Uterus (tissue), 4 donors: Measurements from ENCODE around the gene MTMR10. TPM values are rescaled to one million over a fixed set of nuclear protein-coding genes. Genes with fewer than 3 reads are reported as not detected.

ENCODE experiments used
- DNase-seq, 2 donors: peaks; one replicate each; pipeline ENCODE4 v3.0.0-alpha.2; 2019 to 2020
- H3K27ac ChIP-seq, 2 donors: fragments of 200-600 bp; sonication (generic); 1 replicate in 1 of 2; 2 replicates in 1 of 2; pipeline ENCODE4 v1.5.1; 2016 to 2018
- H3K27me3 ChIP-seq, 2 donors: fragments of 200-600 bp; sonication (generic); one replicate each; pipeline ENCODE4 v1.5.1; 2018 to 2019; ENCODE audit warnings: control low read depth in 1 of 2
- H3K36me3 ChIP-seq, 2 donors: fragments of 200-600 bp; sonication (generic); one replicate each; pipeline ENCODE4 v1.5.1; 2019; ENCODE audit warnings: control low read depth in 1 of 2
- H3K4me1 ChIP-seq, 2 donors: fragments of 200-600 bp; sonication (generic); one replicate each; pipeline ENCODE4 v1.5.1; 2018 to 2019; ENCODE audit warnings: control low read depth in 1 of 2
- H3K4me3 ChIP-seq, 2 donors: fragments of 200-600 bp; sonication (generic); 1 replicate in 1 of 2; 2 replicates in 1 of 2; pipeline ENCODE4 v1.5.1; 2018 to 2019; ENCODE audit warnings: mild to moderate bottlenecking in 1 of 2
- H3K9me3 ChIP-seq, 2 donors: fragments of 200-600 bp; sonication (generic); one replicate each; pipeline ENCODE4 v1.5.1; 2019; ENCODE audit warnings: control low read depth in 1 of 2
- POLR2A ChIP-seq, 2 donors: fragments of 450-650 bp; IDR thresholded peaks; one replicate each; pipeline ENCODE4 v1.6.1; 2016; ENCODE audit warnings: antibody characterized with exemption in 2 of 2, mild to moderate bottlenecking in 1 of 2, moderate library complexity in 1 of 2
- intact Hi-C: fragments of 100-400 bp; cut with DNase I; formaldehyde crosslinking; loops from one replicate; pipeline ENCODE4 v1.15.1; 2023; ENCODE audit warnings: low total_unique reads
- total RNA-seq, 4 donors: library from RNA; depleted of rRNA in 3 of 4; stranded (reverse); fragments of >200 nt in 3 of 4; gene quantifications; one replicate each; pipeline versions ENCODE4 v1.1.0 to v1.2.4, GENCODE V29; 2014 to 2023
- TF ChIP-seq, protein P1 (sequence below), 4 experiments: fragments of 200-600 bp in 2 of 4; fragments of 450-650 bp in 2 of 4; sonication (generic) in 2 of 4; IDR thresholded peaks; one replicate each; pipeline ENCODE4 v1.5.1; 2016 to 2019; ENCODE audit warnings: antibody characterized with exemption in 4 of 4, mild to moderate bottlenecking in 2 of 4, moderate library complexity in 1 of 4
- donor health status: DM: yes; HTN: yes; CAD: no.

Gene MTMR10
- total RNA-seq, 4 donors from 2014 or later = 11.8 to 34.2 (median 19.1) TPM

DNA sequence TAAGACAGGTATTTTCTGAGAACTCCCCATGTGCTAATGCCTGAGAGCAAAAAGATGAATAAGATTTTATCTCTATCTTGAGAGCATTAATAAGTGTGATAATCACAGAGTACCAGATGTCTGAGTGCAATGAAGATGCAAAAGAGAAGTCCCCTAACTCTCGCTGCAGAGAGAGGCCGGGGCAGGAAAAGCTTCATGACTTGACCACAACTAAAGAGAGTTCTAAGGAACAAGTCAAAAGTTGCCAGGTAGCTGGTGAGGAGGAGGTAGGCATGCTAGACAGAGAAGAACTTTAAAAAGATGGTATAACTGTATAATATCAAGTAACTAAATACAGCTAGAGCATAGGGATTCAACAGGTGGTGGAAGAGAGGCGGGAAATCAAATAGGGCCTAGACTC, 28.8 kb downstream of the MTMR10 start:
- intact Hi-C loops = no loop called here
- no peaks in the 10 kb centered on the region for H3K36me3 ChIP-seq

DNA sequence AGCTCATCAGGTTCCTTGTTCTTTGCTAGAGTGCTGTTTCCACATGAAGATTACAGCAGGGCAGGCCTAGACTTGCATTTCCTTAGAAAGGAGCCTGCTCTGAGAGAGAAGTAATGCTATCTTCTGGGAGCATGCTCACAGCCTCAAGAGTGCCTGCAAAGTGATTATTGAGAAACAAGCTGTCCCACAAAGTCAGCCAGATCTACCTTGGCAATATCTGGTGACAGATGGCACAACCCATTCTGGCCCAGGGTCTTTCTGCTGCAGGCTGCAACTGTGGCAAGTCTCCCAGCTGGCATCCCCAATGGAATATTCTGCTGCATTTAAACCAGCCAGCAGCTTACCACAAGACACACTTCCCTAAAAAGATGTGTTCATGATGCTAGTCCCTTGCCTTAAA, 29.3 kb downstream of the MTMR10 start:
- intact Hi-C loops = no loop called here
- H3K4me1 ChIP-seq = no peaks in the 10 kb centered on the region
- DNase-seq = no peak
- TF ChIP-seq POLR2A (IDR thresholded peaks at IDR 0.05) = no peak
- TF ChIP-seq, protein P1, sequence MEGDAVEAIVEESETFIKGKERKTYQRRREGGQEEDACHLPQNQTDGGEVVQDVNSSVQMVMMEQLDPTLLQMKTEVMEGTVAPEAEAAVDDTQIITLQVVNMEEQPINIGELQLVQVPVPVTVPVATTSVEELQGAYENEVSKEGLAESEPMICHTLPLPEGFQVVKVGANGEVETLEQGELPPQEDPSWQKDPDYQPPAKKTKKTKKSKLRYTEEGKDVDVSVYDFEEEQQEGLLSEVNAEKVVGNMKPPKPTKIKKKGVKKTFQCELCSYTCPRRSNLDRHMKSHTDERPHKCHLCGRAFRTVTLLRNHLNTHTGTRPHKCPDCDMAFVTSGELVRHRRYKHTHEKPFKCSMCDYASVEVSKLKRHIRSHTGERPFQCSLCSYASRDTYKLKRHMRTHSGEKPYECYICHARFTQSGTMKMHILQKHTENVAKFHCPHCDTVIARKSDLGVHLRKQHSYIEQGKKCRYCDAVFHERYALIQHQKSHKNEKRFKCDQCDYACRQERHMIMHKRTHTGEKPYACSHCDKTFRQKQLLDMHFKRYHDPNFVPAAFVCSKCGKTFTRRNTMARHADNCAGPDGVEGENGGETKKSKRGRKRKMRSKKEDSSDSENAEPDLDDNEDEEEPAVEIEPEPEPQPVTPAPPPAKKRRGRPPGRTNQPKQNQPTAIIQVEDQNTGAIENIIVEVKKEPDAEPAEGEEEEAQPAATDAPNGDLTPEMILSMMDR (IDR thresholded peaks at IDR 0.05) = no peak
- H3K27ac ChIP-seq = no peak overlapping the region
- no peak overlapping the region for H3K4me3 ChIP-seq
- H3K27me3 ChIP-seq = no peaks in the 10 kb centered on the region
- H3K36me3 ChIP-seq = no peaks in the 10 kb centered on the region
- no peaks in the 10 kb centered on the region for H3K9me3 ChIP-seq

More for the DNA sequence above, 28.8 kb downstream of the MTMR10 start:
- no peak overlapping the region for H3K27ac ChIP-seq
- H3K4me3 ChIP-seq = no peak overlapping the region
- no peaks in the 10 kb centered on the region for H3K4me1 ChIP-seq
- H3K9me3 ChIP-seq = no peaks in the 10 kb centered on the region
- no peaks in the 10 kb centered on the region for H3K27me3 ChIP-seq
- TF ChIP-seq, protein P1 (IDR thresholded peaks at IDR 0.05) = no peak
- TF ChIP-seq POLR2A (IDR thresholded peaks at IDR 0.05) = no peak
- DNase-seq = no peak

GRCh38 chr15:30958219-30958618, 33.2 kb downstream of the MTMR10 start:
- Histone ChIP-seq H3K36me3 (no peaks in the 10 kb centered on the region), H3K27ac (no peak overlapping the region), H3K4me1 (no peaks in the 10 kb centered on the region), H3K9me3 (no peaks in the 10 kb centered on the region), H3K4me3 (no peak overlapping the region), H3K27me3 (no peaks in the 10 kb centered on the region)
- TF ChIP-seq POLR2A (IDR thresholded peaks at IDR 0.05) = no peak
- TF ChIP-seq, protein P1 (IDR thresholded peaks at IDR 0.05) = no peak
- intact Hi-C loops = no loop called here
- no peak for DNase-seq

DNA sequence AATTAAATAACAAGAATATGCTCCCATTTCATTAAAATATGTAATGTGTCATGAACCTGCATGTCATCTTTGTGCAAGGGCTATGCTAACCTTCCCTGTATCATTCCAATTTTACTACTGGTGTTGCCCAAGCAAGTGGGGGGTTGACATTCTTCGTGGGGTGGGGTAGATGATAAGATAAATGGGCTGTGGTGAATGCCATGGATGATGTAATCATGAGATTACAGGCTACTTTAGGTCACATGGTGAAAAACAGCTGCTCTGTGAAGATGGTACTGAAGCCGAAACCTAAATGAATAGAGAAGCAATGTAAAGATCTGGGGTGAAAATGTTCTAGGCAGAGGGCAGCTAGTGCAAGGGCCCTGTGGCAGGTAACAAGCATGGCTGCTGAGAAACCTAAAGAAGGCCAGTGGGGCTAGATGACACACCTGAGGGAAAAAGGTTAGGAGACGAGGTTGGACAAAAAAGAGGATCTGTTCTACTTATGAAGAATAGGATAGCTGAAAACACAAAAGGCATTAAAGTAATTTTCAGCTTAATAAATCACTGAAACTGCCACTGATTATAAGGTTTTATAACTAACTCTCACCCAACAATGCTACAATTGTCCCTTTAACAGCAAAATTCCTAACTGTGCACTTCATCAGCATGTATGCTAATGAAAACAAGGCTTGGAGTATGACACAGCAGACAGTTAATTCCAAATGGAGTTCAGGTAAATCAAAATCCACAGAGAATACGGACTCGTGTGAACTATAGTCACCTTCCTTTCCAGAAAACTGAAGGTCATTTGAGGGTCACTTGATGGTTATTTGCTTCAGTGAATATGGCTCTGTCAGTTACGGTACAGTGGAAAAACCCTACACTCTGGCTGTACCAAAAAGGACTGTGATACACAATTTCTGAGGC, 35.0 kb downstream of the MTMR10 start:
- TF ChIP-seq POLR2A (IDR thresholded peaks at IDR 0.05) = no peak
- TF ChIP-seq, protein P1 (IDR thresholded peaks at IDR 0.05) = no peak
- Histone ChIP-seq H3K4me1 (no peaks in the 10 kb centered on the region), H3K36me3 (no peaks in the 10 kb centered on the region), H3K27me3 (no peaks in the 10 kb centered on the region), H3K4me3 (no peak overlapping the region), H3K9me3 (no peaks in the 10 kb centered on the region), H3K27ac (no peak overlapping the region)
- no peak for DNase-seq
- intact Hi-C loops = no loop called here

DNA sequence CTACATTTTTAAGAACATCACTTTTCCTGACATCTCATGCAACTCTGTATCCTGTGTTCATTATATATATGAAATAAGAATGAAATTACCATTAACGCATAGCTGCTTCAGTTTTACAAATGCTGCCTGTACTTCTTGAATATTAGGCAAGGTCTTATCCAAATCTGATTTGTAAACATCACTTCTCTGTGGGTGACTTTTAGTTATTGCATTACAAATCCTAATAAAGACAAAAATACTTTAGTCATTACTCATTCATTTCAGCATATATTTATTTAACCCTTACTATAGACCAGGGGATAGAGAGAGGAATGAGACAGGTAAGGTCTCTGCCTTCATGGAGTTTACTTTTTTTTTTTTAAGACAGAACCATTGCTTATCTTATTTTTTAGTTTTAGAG, 36.8 kb downstream of the MTMR10 start:
- DNase-seq = no peak
- Histone ChIP-seq H3K9me3 (peaks cover 0 to 1% of the 10 kb centered on the region in 2 donors), H3K4me1 (no peaks in the 10 kb centered on the region), H3K4me3 (no peak overlapping the region), H3K27ac (no peak overlapping the region), H3K27me3 (no peaks in the 10 kb centered on the region), H3K36me3 (peaks cover 0 to 2% of the 10 kb centered on the region in 2 donors)
- TF ChIP-seq, protein P1 (IDR thresholded peaks at IDR 0.05) = no peak
- TF ChIP-seq POLR2A (IDR thresholded peaks at IDR 0.05) = no peak
- intact Hi-C loops = no loop called here
